GM23248 (cell line): ENCODE results near the gene MXD3. TPM values are rescaled to one million over a fixed set of nuclear protein-coding genes. Genes with fewer than 3 reads are reported as not detected.

ENCODE experiments used
- DNase-seq: peaks from one replicate; pipeline ENCODE4 v3.0.0-alpha.2; 2015
- H2AFZ ChIP-seq: fragments of 200-600 bp; sonication (generic); 2 replicates; pipeline ENCODE4 v1.6.1; 2016; ENCODE audit warnings: antibody characterized with exemption
- H3F3A ChIP-seq: fragments of 200-600 bp; sonication (generic); 2 replicates; pipeline ENCODE4 v1.6.1; 2016; ENCODE audit warnings: mild to moderate bottlenecking, antibody characterized with exemption, mixed run types; ENCODE audit not compliant: insufficient read depth
- H3K27ac ChIP-seq: fragments of 200-600 bp; sonication (generic); 2 replicates; pipeline ENCODE4 v1.5.1; 2016; ENCODE audit warnings: mild to moderate bottlenecking
- H3K27me3 ChIP-seq: fragments of 200-600 bp; sonication (generic); replicated peaks from 2 replicates; pipeline ENCODE4 v1.6.1; 2016; ENCODE audit warnings: mild to moderate bottlenecking; ENCODE audit not compliant: insufficient read depth
- H3K36me3 ChIP-seq: fragments of 200-600 bp; sonication (generic); 2 replicates; pipeline ENCODE4 v1.6.1; 2016; ENCODE audit warnings: low read depth, mild to moderate bottlenecking
- H3K4me1 ChIP-seq: fragments of 200-600 bp; sonication (generic); 2 replicates; pipeline ENCODE4 v1.6.1; 2016; ENCODE audit warnings: mild to moderate bottlenecking; ENCODE audit not compliant: insufficient read depth
- H3K4me2 ChIP-seq: fragments of 200-600 bp; sonication (generic); one replicate; pipeline ENCODE4 v1.6.1; 2016; ENCODE audit warnings: mild to moderate bottlenecking; ENCODE audit not compliant: unreplicated experiment
- H3K4me3 ChIP-seq: fragments of 200-600 bp; sonication (generic); 2 replicates; pipeline ENCODE4 v1.5.1; 2016; ENCODE audit warnings: mild to moderate bottlenecking
- H3K79me2 ChIP-seq: fragments of 200-600 bp; sonication (generic); 2 replicates; pipeline ENCODE4 v1.6.1; 2016; ENCODE audit warnings: mild to moderate bottlenecking; ENCODE audit not compliant: insufficient read depth
- H3K9ac ChIP-seq: fragments of 200-600 bp; sonication (generic); 2 replicates; pipeline ENCODE4 v1.6.1; 2016; ENCODE audit warnings: mild to moderate bottlenecking
- H3K9me2 ChIP-seq: fragments of 200-600 bp; sonication (generic); 2 replicates; pipeline ENCODE4 v1.6.1; 2016; ENCODE audit warnings: mixed run types, mild to moderate bottlenecking, moderate library complexity; ENCODE audit not compliant: insufficient read depth
- H3K9me3 ChIP-seq: fragments of 200-600 bp; sonication (generic); one replicate; pipeline ENCODE4 v1.6.1; 2017; ENCODE audit warnings: low read depth
- H4K20me1 ChIP-seq: fragments of 200-600 bp; sonication (generic); 2 replicates; pipeline ENCODE4 v1.6.0; 2016; ENCODE audit not compliant: insufficient read depth
- EZH2 ChIP-seq: fragments of 200-600 bp; sonication (generic); IDR thresholded peaks from 2 replicates; pipeline ENCODE4 v1.6.1; 2018; ENCODE audit warnings: antibody characterized with exemption, mild to moderate bottlenecking; ENCODE audit not compliant: insufficient read depth, poor library complexity, severe bottlenecking
- EZH2phosphoT487 ChIP-seq: fragments of 200-600 bp; sonication (generic); IDR thresholded peaks from 2 replicates; pipeline ENCODE4 v1.6.1; 2018; ENCODE audit warnings: antibody characterized with exemption, moderate library complexity, mild to moderate bottlenecking, low read depth; ENCODE audit not compliant: insufficient read depth
- WGBS, 2 experiments: methylation state at CpG; one replicate each; pipeline ENCODE4 v1.1.6; 2015 to 2017; ENCODE audit warnings: low lambda C conversion rate in 2 of 2, low coverage in 1 of 2; ENCODE audit errors: missing lambda C conversion rate in 2 of 2; 5-methylcytosine and 5-hydroxymethylcytosine counted together
- in situ Hi-C: fragments of 300-500 bp; cut with MboI; formaldehyde crosslinking; loops from 2 replicates; pipeline ENCODE4 v1.15.0; 2020
- polyA plus RNA-seq: library from polyadenylated mRNA; unstranded; fragments of >200 nt; fragmentation: Nextera tagmentation; extraction: Ambion mirVana; gene quantifications from 2 replicates; pipeline ENCODE4 v1.2.1, GENCODE V29; 2016
- total RNA-seq: library from RNA; depleted of rRNA; stranded (reverse); fragments of >200 nt; shearing (Covaris generic); gene quantifications from 2 replicates; pipeline ENCODE4 v1.2.3, GENCODE V29; 2014

Gene MXD3
- total and polyA plus RNA-seq, 2 experiments from 2014 or later, result 6.5 to 7.8 TPM

DNA sequence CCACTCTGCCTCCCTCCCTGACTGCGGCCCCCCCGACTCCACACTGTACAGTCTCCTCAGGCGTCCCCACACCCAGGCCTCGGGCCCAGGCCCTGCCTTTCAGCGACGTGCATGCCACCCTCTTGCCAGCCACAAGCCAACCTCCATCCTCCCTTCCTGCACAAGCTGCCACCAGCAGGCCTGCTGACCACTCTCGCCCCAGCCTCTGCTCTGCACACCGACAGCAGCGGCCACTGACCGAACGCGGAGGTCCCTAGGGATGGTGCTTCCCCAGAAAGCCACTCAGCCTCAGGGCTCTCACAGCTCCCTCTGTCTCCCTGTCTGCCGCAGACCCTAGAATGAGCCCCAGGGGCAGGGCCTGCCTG, 21.2 kb upstream of the MXD3 start:
- H3K9me3 ChIP-seq, result no peaks in the 10 kb centered on the region
- no peaks in the 10 kb centered on the region for H4K20me1 ChIP-seq
- H3K4me3 ChIP-seq, result no peak overlapping the region
- H3K36me3 ChIP-seq, result peaks cover 4% of the 10 kb centered on the region; the same call in 1 of the 2 replicates
- peaks cover 5% of the 10 kb centered on the region; the same call in 1 of the 2 replicates for H3F3A ChIP-seq
- no peaks in the 10 kb centered on the region for H3K9me2 ChIP-seq
- no peak overlapping the region for H2AFZ ChIP-seq
- H3K4me2 ChIP-seq, result no peak overlapping the region
- no peak overlapping the region for H3K9ac ChIP-seq
- peaks cover 4% of the 10 kb centered on the region; the same call in 1 of the 2 replicates for H3K4me1 ChIP-seq
- H3K27ac ChIP-seq, result no peak overlapping the region
- TF ChIP-seq EZH2 (no peak), EZH2phosphoT487 (no peak)
- no peaks in the 10 kb centered on the region for H3K27me3 ChIP-seq
- WGBS, 2 experiments, result 88 to 91% methylated on average over 13 of the region's 13 CpGs
- no peak for DNase-seq
- H3K79me2 ChIP-seq, result no peaks in the 10 kb centered on the region
- in situ Hi-C loops, result no loop called here

DNA sequence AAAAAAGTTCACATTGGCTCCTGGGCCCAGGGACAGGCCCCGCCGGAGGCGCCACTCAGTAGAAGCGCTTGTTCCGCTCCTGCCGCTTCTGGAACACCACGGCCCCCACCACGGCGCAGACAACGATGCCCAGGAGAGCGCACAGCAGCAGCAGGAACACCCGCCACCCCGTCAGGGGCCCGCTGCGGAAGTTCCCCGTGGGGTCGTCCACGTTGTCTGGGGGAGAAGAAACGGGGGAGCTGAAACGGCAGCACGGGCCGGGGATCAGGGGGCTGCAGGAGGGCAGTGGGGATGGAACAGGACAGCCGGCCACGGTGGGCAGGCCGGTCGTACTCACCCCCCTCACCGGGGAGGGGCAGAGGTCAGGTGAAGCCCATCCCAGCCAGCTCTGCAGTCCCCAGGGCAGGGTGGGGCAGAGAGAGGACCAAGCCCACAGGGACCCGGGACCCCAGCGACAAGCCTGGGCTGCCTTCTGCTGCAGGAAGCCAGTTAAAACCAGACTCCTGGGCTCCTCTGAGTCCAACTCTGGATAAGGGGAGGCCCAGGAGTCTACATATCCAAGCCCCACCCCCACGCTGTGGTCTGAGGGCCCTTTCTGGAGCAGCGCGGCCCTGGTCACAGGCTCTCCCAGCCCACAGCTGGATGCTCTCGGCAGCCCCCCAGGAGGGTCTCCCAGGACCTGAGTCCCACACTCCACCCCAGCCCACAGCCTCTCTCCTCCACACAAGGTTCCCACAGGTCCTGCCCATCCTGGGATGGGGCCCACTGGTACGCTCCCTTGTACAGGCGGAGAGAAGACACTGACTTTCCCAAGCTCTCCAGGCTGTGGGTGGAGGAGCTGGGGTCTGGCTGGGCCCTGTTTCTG, 20.6 kb upstream of the MXD3 start:
- no peaks in the 10 kb centered on the region for H4K20me1 ChIP-seq
- no peak overlapping the region for H3K27ac ChIP-seq
- peaks cover 7% of the 10 kb centered on the region; the same call in 1 of the 2 replicates for H3F3A ChIP-seq
- H3K27me3 ChIP-seq, result no peaks in the 10 kb centered on the region
- WGBS, 2 experiments, result 92 to 98% methylated on average over 22 to 33 of the region's 35 CpGs
- in situ Hi-C loops, result no loop called here
- H3K9me3 ChIP-seq, result no peaks in the 10 kb centered on the region
- H2AFZ ChIP-seq, result no peak overlapping the region
- no peaks in the 10 kb centered on the region for H3K9me2 ChIP-seq
- H3K4me1 ChIP-seq, result peaks cover 10% of the 10 kb centered on the region
- H3K4me3 ChIP-seq, result no peak overlapping the region
- no peak overlapping the region for H3K4me2 ChIP-seq
- DNase-seq, result no peak
- H3K79me2 ChIP-seq, result no peaks in the 10 kb centered on the region
- no peak overlapping the region for H3K9ac ChIP-seq
- TF ChIP-seq EZH2 (no peak), EZH2phosphoT487 (no peak)
- H3K36me3 ChIP-seq, result peaks cover 4% of the 10 kb centered on the region; the same call in 1 of the 2 replicates

DNA sequence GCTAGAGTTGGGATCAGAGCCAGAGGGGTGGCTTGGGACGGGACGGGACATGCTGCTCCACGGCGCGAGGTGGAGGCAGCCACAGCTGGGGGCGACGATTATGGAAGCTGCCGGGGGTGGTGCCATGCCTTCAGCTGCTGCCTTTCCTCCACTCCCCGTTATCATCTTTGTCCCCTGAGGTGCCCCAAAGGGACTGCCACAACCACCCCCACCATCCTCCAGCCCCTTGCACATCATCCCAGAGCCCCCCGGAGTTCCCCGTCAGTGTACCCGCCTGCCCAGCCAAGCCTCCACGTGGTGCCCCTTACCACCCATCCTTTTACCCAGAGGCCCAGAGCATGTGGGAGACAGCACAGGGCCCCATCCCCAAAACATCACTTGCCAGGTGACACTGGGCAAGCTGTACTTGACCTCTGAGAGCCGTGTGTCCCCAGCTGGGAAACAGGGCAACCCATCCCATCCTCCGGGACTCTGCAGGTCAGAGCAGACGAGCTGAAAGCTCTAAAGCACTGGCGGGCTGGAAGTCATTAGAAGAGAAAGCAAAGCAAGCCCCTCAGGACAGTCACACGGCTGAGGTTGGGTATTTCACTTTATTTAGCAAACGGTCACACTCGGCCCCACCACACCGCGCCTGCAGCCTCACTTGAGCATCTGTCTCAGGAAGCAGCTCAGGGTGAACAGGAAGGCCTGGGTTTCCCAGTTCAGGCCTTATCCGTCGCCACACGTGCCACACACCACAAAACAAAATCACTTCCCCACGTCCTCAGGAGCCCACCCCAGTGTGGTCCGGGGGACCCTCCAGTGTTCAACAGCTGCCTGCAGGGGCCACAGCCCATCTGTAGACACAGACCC, 19.5 kb upstream of the MXD3 start:
- Histone ChIP-seq H3K27ac (no peak overlapping the region), H3K9me3 (no peaks in the 10 kb centered on the region), H4K20me1 (no peaks in the 10 kb centered on the region), H3K9me2 (no peaks in the 10 kb centered on the region), H2AFZ (no peak overlapping the region), H3K4me3 (no peak overlapping the region), H3K27me3 (no peaks in the 10 kb centered on the region), H3F3A (peaks cover 14% of the 10 kb centered on the region; the same call in 1 of the 2 replicates), H3K9ac (no peak overlapping the region), H3K36me3 (peaks cover 4% of the 10 kb centered on the region; the same call in 1 of the 2 replicates), H3K4me1 (peaks cover 16% of the 10 kb centered on the region), H3K4me2 (no peak overlapping the region), H3K79me2 (no peaks in the 10 kb centered on the region)
- DNase-seq, result no peak
- TF ChIP-seq EZH2 (no peak), EZH2phosphoT487 (no peak)
- in situ Hi-C loops, result no loop called here
- WGBS, 2 experiments, result 89 to 90% methylated on average over 26 to 27 of the region's 27 CpGs

DNA sequence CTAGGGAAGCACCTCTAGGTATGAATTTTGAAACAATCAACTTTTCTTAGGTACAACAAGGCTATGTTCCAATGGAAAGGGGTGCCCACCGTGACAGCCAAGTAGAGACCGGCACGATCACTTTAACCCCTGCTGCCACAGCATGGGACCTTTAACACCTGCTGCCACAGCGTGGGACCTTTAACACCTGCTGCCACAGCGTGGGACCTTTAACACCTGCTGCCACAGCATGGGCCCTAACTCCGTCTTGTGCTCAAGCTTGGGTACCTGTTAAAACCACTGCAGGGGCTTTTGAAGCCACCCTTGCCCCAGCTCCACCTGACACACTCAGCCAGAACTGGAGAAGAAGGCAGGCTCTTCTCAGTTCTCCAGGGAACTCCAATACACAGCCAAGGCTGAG, 18.2 kb upstream of the MXD3 start:
- Histone ChIP-seq H4K20me1 (no peaks in the 10 kb centered on the region), H3K9me3 (no peaks in the 10 kb centered on the region), H3K4me3 (no peak overlapping the region), H3K9me2 (no peaks in the 10 kb centered on the region), H3K79me2 (no peaks in the 10 kb centered on the region), H3F3A (peaks cover 17% of the 10 kb centered on the region; the same call in 1 of the 2 replicates), H3K9ac (no peak overlapping the region), H3K4me2 (no peak overlapping the region), H3K27ac (no peak overlapping the region), H3K27me3 (no peaks in the 10 kb centered on the region), H2AFZ (no peak overlapping the region), H3K36me3 (peaks cover 4% of the 10 kb centered on the region; the same call in 1 of the 2 replicates), H3K4me1 (peaks cover 21% of the 10 kb centered on the region)
- no peak for DNase-seq
- in situ Hi-C loops, result no loop called here
- 78 to 85% methylated on average over 6 of the region's 6 CpGs for WGBS, 2 experiments
- TF ChIP-seq EZH2phosphoT487, result no peak
- no peak for TF ChIP-seq EZH2
